ENCODE data around the gene BTBD16. TPM values are rescaled to one million over a fixed set of nuclear protein-coding genes. Genes with fewer than 3 reads are reported as not detected.

The BTBD16 gene
- total and polyA plus RNA-seq, 2 donors (not counting 1 experiment from before 2014, with no cell fraction given): not detected

DNA sequence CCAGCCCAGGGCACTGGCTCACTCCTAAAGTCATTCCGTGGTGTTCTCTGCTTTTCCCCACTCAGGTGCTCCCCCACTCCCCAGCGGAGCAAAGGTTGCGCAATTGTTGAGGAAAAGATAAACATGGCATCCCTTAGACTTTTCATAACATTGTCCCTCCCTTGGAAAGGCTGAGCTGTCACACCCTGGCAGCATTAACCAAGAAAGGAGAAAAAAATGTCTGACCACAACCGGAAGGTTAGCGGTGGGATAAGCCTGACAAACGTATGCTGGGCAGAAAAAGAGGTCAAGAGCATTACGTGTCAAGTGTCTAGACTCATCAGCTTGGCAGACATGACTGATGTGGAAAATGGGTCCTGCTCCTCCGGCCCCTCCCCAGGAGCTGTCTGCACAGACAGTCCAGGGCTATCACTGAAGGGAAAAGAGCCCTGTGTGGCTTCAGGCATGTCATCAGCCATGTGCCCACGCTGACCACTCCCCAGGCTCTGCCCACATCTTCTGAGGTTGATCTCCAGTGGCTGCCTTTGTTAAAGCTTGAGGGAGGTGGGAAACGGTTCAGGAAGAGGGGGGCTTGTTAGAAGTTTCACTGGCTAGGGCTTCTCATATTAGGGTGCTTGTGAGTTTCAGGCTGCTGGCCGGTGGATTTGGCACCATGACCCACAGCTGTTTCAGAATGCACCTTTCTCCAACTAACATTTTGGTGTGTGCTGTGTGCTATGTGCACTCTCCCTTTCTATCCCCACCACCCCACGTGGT lies 30.1 kb downstream of the BTBD16 start:
- Histone ChIP-seq H3K4me3 (ENCODE audit: control extremely low read depth in 1 of 5, extremely low read depth in 1 of 5, insufficient read depth in 1 of 5, low read depth in 2 of 5, low read length in 4 of 5) (no peak overlapping the region), H3K4me1 (ENCODE audit: control insufficient read depth in 2 of 2, insufficient read depth in 2 of 2, low read length in 2 of 2) (peaks cover 3 to 4% of the 10 kb centered on the region in 2 donors), H3K27ac (ENCODE audit: low read length in 2 of 2) (no peak overlapping the region), H4K20me1 (ENCODE audit: control insufficient read depth, insufficient read depth, low read length, poor library complexity, severe bottlenecking) (no peaks in the 10 kb centered on the region), H3K9me3 (ENCODE audit: control extremely low read depth in 1 of 3, control insufficient read depth in 2 of 3, insufficient read depth in 1 of 3, low read length in 2 of 3) (peaks cover 0 to 3% (median 0%) of the 10 kb centered on the region in 3 donors), H3K36me3 (replicated peaks in 1 of 2; ENCODE audit: control extremely low read depth in 1 of 2, control insufficient read depth in 1 of 2, extremely low read depth in 1 of 2, insufficient read depth in 2 of 2, low read length in 1 of 2) (no peaks in the 10 kb centered on the region), H3K9ac (ENCODE audit: low read length) (no peak overlapping the region), H3K4me2 (replicated peaks; ENCODE audit: low read depth, low read length, poor library complexity, severe bottlenecking) (no peak overlapping the region), H3K27me3 (replicated peaks in 1 of 4; ENCODE audit: control extremely low read depth in 1 of 4, control insufficient read depth in 3 of 4, insufficient read depth in 4 of 4, low read length in 3 of 4) (peaks cover 0 to 4% (median 0%) of the 10 kb centered on the region in 4 experiments), H2AFZ (ENCODE audit: insufficient read depth, low read depth, low read length, poor library complexity, severe bottlenecking) (no peak overlapping the region), H3K79me2 (ENCODE audit: control insufficient read depth, insufficient read depth, low read length) (no peaks in the 10 kb centered on the region)
- no peak for ATAC-seq (ENCODE audit: low read depth)
- no peak overlapping the region for H3K27ac Mint-ChIP-seq
- intact Hi-C loops (cut with micrococcal nuclease): no loop called here
- peaks cover 5% of the 10 kb centered on the region for H3K4me1 Mint-ChIP-seq
- 65% methylated on average over 10 of the region's 12 CpGs for WGBS (ENCODE audit: insufficient coverage)
- no peak for DNase-seq
- TF ChIP-seq, protein P1, sequence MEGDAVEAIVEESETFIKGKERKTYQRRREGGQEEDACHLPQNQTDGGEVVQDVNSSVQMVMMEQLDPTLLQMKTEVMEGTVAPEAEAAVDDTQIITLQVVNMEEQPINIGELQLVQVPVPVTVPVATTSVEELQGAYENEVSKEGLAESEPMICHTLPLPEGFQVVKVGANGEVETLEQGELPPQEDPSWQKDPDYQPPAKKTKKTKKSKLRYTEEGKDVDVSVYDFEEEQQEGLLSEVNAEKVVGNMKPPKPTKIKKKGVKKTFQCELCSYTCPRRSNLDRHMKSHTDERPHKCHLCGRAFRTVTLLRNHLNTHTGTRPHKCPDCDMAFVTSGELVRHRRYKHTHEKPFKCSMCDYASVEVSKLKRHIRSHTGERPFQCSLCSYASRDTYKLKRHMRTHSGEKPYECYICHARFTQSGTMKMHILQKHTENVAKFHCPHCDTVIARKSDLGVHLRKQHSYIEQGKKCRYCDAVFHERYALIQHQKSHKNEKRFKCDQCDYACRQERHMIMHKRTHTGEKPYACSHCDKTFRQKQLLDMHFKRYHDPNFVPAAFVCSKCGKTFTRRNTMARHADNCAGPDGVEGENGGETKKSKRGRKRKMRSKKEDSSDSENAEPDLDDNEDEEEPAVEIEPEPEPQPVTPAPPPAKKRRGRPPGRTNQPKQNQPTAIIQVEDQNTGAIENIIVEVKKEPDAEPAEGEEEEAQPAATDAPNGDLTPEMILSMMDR (IDR thresholded peaks at IDR 0.05): no peak
- no peak for TF ChIP-seq EZH2 (IDR thresholded peaks at IDR 0.05; ENCODE audit: borderline replicate concordance, insufficient read depth, low read depth, low read length, poor library complexity, severe bottlenecking)
- peaks cover 8% of the 10 kb centered on the region for H3K9me3 Mint-ChIP-seq (ENCODE audit: insufficient read depth)
- ChIA-PET POLR2A (no interaction called here), CTCF (interaction anchor here (1.0 to 1.4 kb wide), 2 partner anchors 133 to 264 kb away, joined by 5 to 8 read pairs; no protein-coding TSS in a partner anchor)
- H3K27me3 Mint-ChIP-seq: peaks cover 13% of the 10 kb centered on the region
- H3K4me3 Mint-ChIP-seq: no peak overlapping the region

GRCh38 chr10:122301811-122302115 lies 30.7 kb downstream of the BTBD16 start:
- H3K4me2 ChIP-seq (replicated peaks; ENCODE audit: low read depth, low read length, poor library complexity, severe bottlenecking): no peak overlapping the region
- DNase-seq (no peak), ATAC-seq (ENCODE audit: low read depth) (no peak)
- peaks cover 9% of the 10 kb centered on the region for H3K27me3 Mint-ChIP-seq
- peaks cover 9% of the 10 kb centered on the region for H3K9me3 Mint-ChIP-seq (ENCODE audit: insufficient read depth)
- H4K20me1 ChIP-seq (ENCODE audit: control insufficient read depth, insufficient read depth, low read length, poor library complexity, severe bottlenecking): no peaks in the 10 kb centered on the region
- peaks cover 0 to 1% (median 0%) of the 10 kb centered on the region in 3 donors for H3K9me3 ChIP-seq (ENCODE audit: control extremely low read depth in 1 of 3, control insufficient read depth in 2 of 3, insufficient read depth in 1 of 3, low read length in 2 of 3)
- ChIA-PET CTCF (interaction anchor here (1.0 to 1.5 kb wide), 3 partner anchors 133 to 264 kb away, joined by 4 to 8 read pairs (median 5); no protein-coding TSS in a partner anchor), POLR2A (no interaction called here)
- no peak overlapping the region for H3K4me3 Mint-ChIP-seq
- no peak overlapping the region for H2AFZ ChIP-seq (ENCODE audit: insufficient read depth, low read depth, low read length, poor library complexity, severe bottlenecking)
- H3K4me3 ChIP-seq (ENCODE audit: control extremely low read depth in 1 of 5, extremely low read depth in 1 of 5, insufficient read depth in 1 of 5, low read depth in 2 of 5, low read length in 4 of 5): no peak overlapping the region
- H3K27me3 ChIP-seq (replicated peaks in 1 of 4; ENCODE audit: control extremely low read depth in 1 of 4, control insufficient read depth in 3 of 4, insufficient read depth in 4 of 4, low read length in 3 of 4): peaks cover 0 to 4% (median 0%) of the 10 kb centered on the region in 4 experiments
- no peak overlapping the region for H3K27ac ChIP-seq (ENCODE audit: low read length in 2 of 2)
- H3K4me1 ChIP-seq (ENCODE audit: control insufficient read depth in 2 of 2, insufficient read depth in 2 of 2, low read length in 2 of 2): peaks cover 3 to 4% of the 10 kb centered on the region in 2 donors
- intact Hi-C loops (cut with micrococcal nuclease): no loop called here
- H3K27ac Mint-ChIP-seq: no peak overlapping the region
- TF ChIP-seq, protein P1 (IDR thresholded peaks at IDR 0.05): no peak
- TF ChIP-seq EZH2 (IDR thresholded peaks at IDR 0.05; ENCODE audit: borderline replicate concordance, insufficient read depth, low read depth, low read length, poor library complexity, severe bottlenecking): no peak
- no peak overlapping the region for H3K9ac ChIP-seq (ENCODE audit: low read length)
- H3K79me2 ChIP-seq (ENCODE audit: control insufficient read depth, insufficient read depth, low read length): no peaks in the 10 kb centered on the region
- H3K4me1 Mint-ChIP-seq: peaks cover 8% of the 10 kb centered on the region
- no peaks in the 10 kb centered on the region for H3K36me3 ChIP-seq (replicated peaks in 1 of 2; ENCODE audit: control extremely low read depth in 1 of 2, control insufficient read depth in 1 of 2, extremely low read depth in 1 of 2, insufficient read depth in 2 of 2, low read length in 1 of 2)
- WGBS (ENCODE audit: insufficient coverage): 85% methylated on average over 7 of the region's 7 CpGs

Data from B cell (primary cell).